PFSK-1 (cell line): ENCODE data around the gene RPS6KL1.

Experiments used
- FOXP2 ChIP-seq: optimal IDR thresholded peaks from 2 replicates; pipeline ENCODE3; 2011; ENCODE audit warnings: borderline replicate concordance, control low read depth, inconsistent platforms; ENCODE audit not compliant: insufficient read depth; ENCODE audit errors: extremely low read length, extremely low read depth
- POLR2AphosphoS5 ChIP-seq: IDR thresholded peaks from 2 replicates; pipeline ENCODE4 v1.6.1; 2012; ENCODE audit warnings: low read depth, mild to moderate bottlenecking, control low read depth, low read length, moderate library complexity
- SIN3A ChIP-seq: IDR thresholded peaks from 2 replicates; pipeline ENCODE4 v1.6.1; 2012; ENCODE audit warnings: mild to moderate bottlenecking, low read length, moderate library complexity, borderline replicate concordance; ENCODE audit not compliant: insufficient read depth
- TAF1 ChIP-seq: IDR thresholded peaks from 2 replicates; pipeline ENCODE4 v1.6.1; 2012; ENCODE audit warnings: low read length, control low read depth, borderline replicate concordance; ENCODE audit not compliant: insufficient read depth
- TF ChIP-seq, protein P1 (sequence below), 2 experiments: IDR thresholded peaks; 2 replicates each; pipeline versions ENCODE4 v1.6.1 to v1.8.0; 2011 to 2012; ENCODE audit warnings: low read depth in 2 of 2, low read length in 2 of 2, control low read depth in 1 of 2, inconsistent platforms in 1 of 2, mild to moderate bottlenecking in 1 of 2, moderate library complexity in 1 of 2; ENCODE audit not compliant: insufficient read depth in 1 of 2

Gene RPS6KL1

DNA sequence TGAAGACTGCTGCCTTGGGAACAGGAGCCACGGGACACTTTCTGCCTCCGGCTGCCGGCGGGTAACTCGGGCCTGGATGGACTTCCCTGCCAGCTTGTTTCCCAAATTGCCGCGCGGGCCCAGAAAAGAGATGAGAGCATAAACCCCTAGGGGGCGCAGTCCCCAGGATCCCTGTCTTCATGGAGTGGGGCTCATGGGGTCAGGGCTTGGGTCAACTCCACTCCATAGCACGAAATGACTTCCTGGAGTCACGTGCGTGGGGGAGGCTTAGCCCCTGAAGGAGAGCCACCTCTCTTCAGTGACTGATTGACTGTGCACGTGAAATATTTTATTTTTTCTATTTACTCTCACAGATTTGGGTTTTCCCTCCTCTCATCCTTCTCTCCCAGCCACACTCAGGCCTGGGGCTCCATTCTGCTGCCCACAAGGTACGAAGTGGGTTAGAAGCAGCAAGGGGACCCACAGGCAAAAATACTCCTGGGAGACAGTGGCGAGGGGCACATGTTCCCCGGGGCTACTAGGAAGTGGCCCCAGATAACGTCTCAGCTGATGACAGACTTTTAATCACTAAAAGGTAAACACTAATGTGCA is 22.3 kb upstream of the RPS6KL1 start:
- TF ChIP-seq FOXP2 (no peak), SIN3A (no peak), TAF1 (no peak), POLR2AphosphoS5 (no peak)
- TF ChIP-seq, protein P1, sequence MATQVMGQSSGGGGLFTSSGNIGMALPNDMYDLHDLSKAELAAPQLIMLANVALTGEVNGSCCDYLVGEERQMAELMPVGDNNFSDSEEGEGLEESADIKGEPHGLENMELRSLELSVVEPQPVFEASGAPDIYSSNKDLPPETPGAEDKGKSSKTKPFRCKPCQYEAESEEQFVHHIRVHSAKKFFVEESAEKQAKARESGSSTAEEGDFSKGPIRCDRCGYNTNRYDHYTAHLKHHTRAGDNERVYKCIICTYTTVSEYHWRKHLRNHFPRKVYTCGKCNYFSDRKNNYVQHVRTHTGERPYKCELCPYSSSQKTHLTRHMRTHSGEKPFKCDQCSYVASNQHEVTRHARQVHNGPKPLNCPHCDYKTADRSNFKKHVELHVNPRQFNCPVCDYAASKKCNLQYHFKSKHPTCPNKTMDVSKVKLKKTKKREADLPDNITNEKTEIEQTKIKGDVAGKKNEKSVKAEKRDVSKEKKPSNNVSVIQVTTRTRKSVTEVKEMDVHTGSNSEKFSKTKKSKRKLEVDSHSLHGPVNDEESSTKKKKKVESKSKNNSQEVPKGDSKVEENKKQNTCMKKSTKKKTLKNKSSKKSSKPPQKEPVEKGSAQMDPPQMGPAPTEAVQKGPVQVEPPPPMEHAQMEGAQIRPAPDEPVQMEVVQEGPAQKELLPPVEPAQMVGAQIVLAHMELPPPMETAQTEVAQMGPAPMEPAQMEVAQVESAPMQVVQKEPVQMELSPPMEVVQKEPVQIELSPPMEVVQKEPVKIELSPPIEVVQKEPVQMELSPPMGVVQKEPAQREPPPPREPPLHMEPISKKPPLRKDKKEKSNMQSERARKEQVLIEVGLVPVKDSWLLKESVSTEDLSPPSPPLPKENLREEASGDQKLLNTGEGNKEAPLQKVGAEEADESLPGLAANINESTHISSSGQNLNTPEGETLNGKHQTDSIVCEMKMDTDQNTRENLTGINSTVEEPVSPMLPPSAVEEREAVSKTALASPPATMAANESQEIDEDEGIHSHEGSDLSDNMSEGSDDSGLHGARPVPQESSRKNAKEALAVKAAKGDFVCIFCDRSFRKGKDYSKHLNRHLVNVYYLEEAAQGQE (IDR thresholded peaks at IDR 0.05; ENCODE audit: insufficient read depth in 1 of 2, low read depth in 2 of 2, low read length in 2 of 2), result no peak

DNA sequence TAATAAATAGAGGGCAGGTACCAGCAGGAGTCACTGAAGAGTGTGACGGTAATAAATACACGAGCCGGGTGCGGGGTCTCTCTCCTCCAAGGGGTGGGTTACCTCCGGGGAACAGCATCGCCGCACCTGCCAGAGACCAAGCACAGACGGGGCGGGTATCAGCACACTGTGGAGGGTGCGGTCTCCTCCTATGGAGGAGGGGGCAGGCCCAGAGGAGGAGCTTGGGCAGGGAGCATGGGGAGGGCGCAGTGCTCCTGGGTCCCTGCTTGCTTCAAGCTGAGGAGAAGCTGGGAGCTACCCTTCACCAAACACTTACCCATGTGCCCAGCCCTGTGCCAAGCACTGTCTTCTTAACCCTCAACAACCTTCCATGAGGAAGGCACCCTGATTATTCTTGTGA is 19.5 kb upstream of the RPS6KL1 start:
- no peak for TF ChIP-seq SIN3A
- TF ChIP-seq, protein P1 (IDR thresholded peaks at IDR 0.05; ENCODE audit: insufficient read depth in 1 of 2, low read depth in 2 of 2, low read length in 2 of 2), result no peak
- no peak for TF ChIP-seq FOXP2
- TF ChIP-seq TAF1, result no peak
- TF ChIP-seq POLR2AphosphoS5, result no peak

DNA sequence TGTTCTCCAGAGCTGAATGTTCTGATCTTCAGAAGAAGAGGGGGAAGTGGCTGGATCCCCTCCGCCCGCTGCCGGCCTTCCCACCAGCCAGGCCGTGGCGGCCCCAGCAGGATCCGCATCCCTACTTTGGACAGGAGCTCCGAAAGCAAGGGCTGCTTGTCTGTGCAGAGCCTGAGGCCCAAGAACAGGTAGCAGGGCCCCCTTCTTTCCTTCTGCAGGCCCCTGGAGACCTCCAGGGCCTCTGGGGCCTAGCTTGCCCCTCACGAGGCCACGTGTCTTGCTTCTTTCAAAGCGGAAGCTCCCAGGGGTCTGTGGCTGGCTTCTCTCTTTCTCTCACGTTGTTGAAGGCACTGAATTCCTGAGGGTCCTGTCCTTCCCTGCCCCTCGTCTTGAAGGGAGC is 19.1 kb upstream of the RPS6KL1 start:
- TF ChIP-seq FOXP2 (no peak), TAF1 (no peak), SIN3A (no peak), POLR2AphosphoS5 (no peak)
- TF ChIP-seq, protein P1 (IDR thresholded peaks at IDR 0.05; ENCODE audit: insufficient read depth in 1 of 2, low read depth in 2 of 2, low read length in 2 of 2), result no peak

DNA sequence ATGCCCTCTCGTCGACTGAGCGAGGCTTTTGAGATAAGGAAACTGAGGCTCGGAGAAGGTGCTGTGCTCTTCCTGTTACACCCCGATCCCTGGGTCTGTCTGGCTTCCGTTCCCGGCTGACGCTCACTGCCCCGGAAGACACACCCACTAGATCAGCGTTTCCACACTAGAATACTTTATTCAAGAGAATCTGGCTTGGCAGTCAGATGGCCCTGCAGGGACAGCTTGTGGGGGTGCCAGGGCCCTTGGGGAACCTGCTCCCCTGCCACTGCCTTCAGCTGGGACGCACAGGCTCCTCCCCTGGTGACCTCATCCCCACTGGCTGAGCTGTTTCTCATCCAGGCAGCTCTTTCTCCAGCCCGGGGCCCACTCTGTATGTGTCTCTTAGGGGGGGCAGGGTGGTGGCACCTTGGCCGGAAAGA is 18.6 kb upstream of the RPS6KL1 start:
- TF ChIP-seq SIN3A, result no peak
- TF ChIP-seq POLR2AphosphoS5, result no peak
- no peak for TF ChIP-seq FOXP2
- TF ChIP-seq, protein P1 (IDR thresholded peaks at IDR 0.05; ENCODE audit: insufficient read depth in 1 of 2, low read depth in 2 of 2, low read length in 2 of 2), result no peak
- no peak for TF ChIP-seq TAF1

DNA sequence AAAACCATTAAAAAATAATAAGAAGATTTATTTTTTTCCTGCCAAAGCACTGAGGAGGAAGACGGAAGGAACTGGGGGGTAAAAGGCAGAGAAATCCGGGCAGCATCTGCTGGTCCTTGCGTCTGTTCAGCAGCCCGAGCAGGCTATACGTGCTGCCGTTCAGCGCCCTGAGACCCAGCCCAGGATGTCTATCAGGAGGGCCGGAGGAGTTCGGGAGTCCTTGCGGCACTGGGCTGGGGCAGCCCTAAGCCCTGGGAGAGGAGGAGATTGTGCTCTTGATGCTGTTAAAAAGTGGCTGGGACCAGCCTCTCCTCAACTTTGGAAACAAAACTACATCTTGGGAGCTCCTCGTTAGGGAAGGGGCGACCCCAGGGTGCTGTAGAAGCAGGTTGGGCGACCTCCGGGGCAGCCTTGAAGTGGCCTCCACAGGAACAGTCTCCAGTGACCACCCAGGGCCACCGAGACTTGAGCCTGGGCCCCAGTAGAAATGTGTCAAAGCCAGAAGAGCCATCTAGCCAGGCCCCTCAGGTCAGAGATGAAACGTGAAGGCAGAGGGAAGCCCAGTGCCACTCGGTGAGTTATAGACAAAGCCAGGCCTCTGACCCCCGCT is 18.0 kb upstream of the RPS6KL1 start:
- TF ChIP-seq, protein P1 (IDR thresholded peaks at IDR 0.05; ENCODE audit: insufficient read depth in 1 of 2, low read depth in 2 of 2, low read length in 2 of 2), result no peak
- TF ChIP-seq FOXP2, result no peak
- TF ChIP-seq TAF1, result no peak
- no peak for TF ChIP-seq SIN3A
- no peak for TF ChIP-seq POLR2AphosphoS5
